Measurements from ENCODE around the gene RPL18.

DNA sequence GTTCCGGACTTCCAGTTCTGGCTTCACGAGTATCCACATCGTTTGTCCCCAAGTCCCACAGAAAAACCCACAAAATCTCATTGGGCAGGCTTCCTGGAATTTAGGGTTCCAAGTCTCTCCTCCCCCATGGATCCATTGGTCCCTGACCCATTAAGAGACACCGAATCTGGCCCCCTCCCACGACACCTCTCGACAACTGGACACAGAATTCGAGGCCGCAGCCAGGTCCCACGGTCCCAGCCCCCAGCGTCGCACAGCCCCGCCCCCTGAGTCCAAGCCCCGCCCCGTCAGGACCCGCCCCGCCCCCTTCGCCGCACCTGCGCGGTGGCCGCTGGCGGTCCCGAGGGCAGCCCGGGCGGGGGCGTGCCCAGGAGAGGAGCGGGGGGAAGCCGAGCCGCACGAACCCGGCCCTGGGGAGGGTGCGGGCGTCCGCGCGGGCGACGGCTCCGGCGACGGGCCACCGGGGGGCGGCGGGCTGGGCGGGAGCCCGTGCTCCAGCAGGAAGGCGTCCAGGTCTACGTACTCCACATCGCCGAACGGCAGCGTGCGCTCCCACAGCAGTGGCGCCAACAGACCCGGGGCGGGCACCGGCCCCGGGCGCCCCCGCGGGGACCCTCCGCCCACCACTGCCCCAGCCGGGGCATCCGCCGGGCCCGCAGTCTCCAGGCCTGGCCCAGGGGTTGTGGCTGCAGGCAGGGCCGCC is 16.4 kb upstream of the RPL18 start:
- no peak for TF ChIP-seq EZH2 (IDR thresholded peaks at IDR 0.05; ENCODE audit: low read length, unreplicated experiment)
- TF ChIP-seq CTCF (conservative IDR thresholded peaks at IDR 0.05; ENCODE audit: low read depth, low read length) = no peak
